Right atrium auricular region (tissue), 2 donors: ENCODE measurements around the gene VRK2. TPM values are rescaled to one million over a fixed set of nuclear protein-coding genes. Genes with fewer than 3 reads are reported as not detected.
"Not testable (repeated sequence)": the region's sequence is repeated elsewhere in the genome, so short reads cannot be mapped to it uniquely, and the experiment has no call there.

Experiments
- DNase-seq: peaks from one replicate; pipeline ENCODE4 v3.0.0-alpha.2; 2019; ENCODE audit warnings: low spot score
- H3K27ac ChIP-seq, 2 donors: fragments of 200-600 bp; sonication (generic); 1 replicate in 1 of 2; 2 replicates in 1 of 2; pipeline ENCODE4 v1.5.1; 2016 to 2019
- H3K27me3 ChIP-seq, 2 donors: fragments of 200-600 bp; sonication (generic); one replicate each; pipeline versions ENCODE4 v1.5.1 to v1.6.0; 2017 to 2019
- H3K36me3 ChIP-seq: fragments of 200-600 bp; sonication (generic); one replicate; pipeline ENCODE4 v1.5.1; 2016
- H3K4me1 ChIP-seq, 2 donors: fragments of 200-600 bp; sonication (generic); one replicate each; pipeline versions ENCODE4 v1.5.1 to v1.6.0; 2017 to 2019
- H3K4me3 ChIP-seq, 2 donors: fragments of 200-600 bp; sonication (generic); 1 replicate in 1 of 2; 2 replicates in 1 of 2; pipeline ENCODE4 v1.5.1; 2017 to 2019; ENCODE audit warnings: mild to moderate bottlenecking in 1 of 2, moderate library complexity in 1 of 2
- H3K9me3 ChIP-seq, 2 donors: fragments of 200-600 bp; sonication (generic); one replicate each; pipeline ENCODE4 v1.5.1; 2019
- CTCF ChIP-seq, 2 donors: fragments of 200-600 bp; sonication (generic); IDR thresholded peaks; one replicate each; pipeline ENCODE4 v1.5.1; 2019; ENCODE audit warnings: antibody characterized with exemption in 2 of 2
- total RNA-seq, 2 donors: library from RNA; depleted of rRNA; stranded (reverse); fragments of >200 nt; gene quantifications; one replicate each; pipeline ENCODE4 v1.1.0, GENCODE V29; 2016

VRK2 gene
- total RNA-seq, 2 donors from 2014 or later = 14.6 to 15.4 TPM

- H3K27ac ChIP-seq, H3K27me3 ChIP-seq, H3K36me3 ChIP-seq, DNase-seq, H3K4me3 ChIP-seq, H3K4me1 ChIP-seq, H3K9me3 ChIP-seq: not testable (repeated sequence)
Measured at GRCh38 chr2:58180175-58180574, 133.6 kb downstream of the VRK2 start.

GRCh38 chr2:58180635-58181034 lies 134.0 kb downstream of the VRK2 start:
- Histone ChIP-seq H3K27me3 (no peaks in the 10 kb centered on the region), H3K9me3 (no peaks in the 10 kb centered on the region), H3K4me1 (no peaks in the 10 kb centered on the region), H3K27ac (no peak overlapping the region), H3K4me3 (no peak overlapping the region), H3K36me3 (no peaks in the 10 kb centered on the region)
- TF ChIP-seq CTCF (IDR thresholded peaks at IDR 0.05) = no peak
- DNase-seq = no peak

DNA sequence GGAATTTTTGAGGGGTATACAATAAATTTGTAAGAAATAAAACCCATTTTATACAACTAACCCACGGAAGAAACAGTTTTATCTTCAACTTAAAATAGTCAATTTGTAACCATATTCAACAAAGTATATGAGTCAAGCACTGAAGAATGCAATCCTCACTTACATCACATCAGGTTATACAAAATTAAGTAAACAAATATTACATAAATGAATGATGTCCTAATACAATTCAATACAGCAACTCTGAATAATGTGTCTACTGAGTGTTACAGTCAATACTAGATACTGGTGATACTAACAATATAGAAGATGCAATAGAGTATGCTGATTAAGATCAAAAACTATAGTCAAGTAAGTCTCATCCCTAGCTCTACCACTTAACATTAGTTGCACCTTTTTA lies 135.9 kb downstream of the VRK2 start:
- H3K4me3 ChIP-seq = no peak overlapping the region
- H3K9me3 ChIP-seq = no peaks in the 10 kb centered on the region
- TF ChIP-seq CTCF (IDR thresholded peaks at IDR 0.05) = no peak
- H3K36me3 ChIP-seq = no peaks in the 10 kb centered on the region
- H3K27ac ChIP-seq = no peak overlapping the region
- no peaks in the 10 kb centered on the region for H3K27me3 ChIP-seq
- no peaks in the 10 kb centered on the region for H3K4me1 ChIP-seq
- no peak for DNase-seq

- no peaks in the 10 kb centered on the region for H3K27me3 ChIP-seq
- DNase-seq = no peak
- no peaks in the 10 kb centered on the region for H3K9me3 ChIP-seq
- TF ChIP-seq CTCF (IDR thresholded peaks at IDR 0.05) = no peak
- H3K27ac ChIP-seq = no peak overlapping the region
- H3K36me3 ChIP-seq = no peaks in the 10 kb centered on the region
- H3K4me1 ChIP-seq = no peaks in the 10 kb centered on the region
- H3K4me3 ChIP-seq = no peak overlapping the region
Measured at GRCh38 chr2:58186501-58186900, 139.9 kb downstream of the VRK2 start.

DNA sequence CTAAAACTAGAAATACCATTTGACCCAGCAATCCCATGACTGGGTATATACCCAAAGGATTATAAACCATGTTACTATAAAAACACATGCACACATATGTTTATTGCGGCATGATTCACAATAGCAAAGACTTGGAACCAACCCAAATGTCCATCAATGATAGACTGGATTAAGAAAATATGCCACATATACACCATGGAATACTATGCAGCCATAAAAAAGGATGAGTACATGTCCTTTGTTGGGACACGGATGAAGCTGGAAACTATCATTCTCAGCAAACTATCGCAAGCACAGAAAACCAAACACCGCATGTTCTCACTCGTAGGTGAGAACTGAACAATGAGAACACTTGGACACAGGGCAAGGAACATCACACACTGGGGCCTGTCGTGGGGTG lies 140.4 kb downstream of the VRK2 start:
- H3K27me3 ChIP-seq, H3K4me1 ChIP-seq, H3K4me3 ChIP-seq, DNase-seq, H3K9me3 ChIP-seq, H3K36me3 ChIP-seq, H3K27ac ChIP-seq: not testable (repeated sequence)

GRCh38 chr2:58194458-58194857 lies 147.9 kb downstream of the VRK2 start:
- no peak for TF ChIP-seq CTCF (IDR thresholded peaks at IDR 0.05)
- H3K27me3 ChIP-seq = no peaks in the 10 kb centered on the region
- H3K4me1 ChIP-seq = no peaks in the 10 kb centered on the region
- DNase-seq = no peak
- H3K9me3 ChIP-seq = no peaks in the 10 kb centered on the region
- no peak overlapping the region for H3K27ac ChIP-seq
- no peaks in the 10 kb centered on the region for H3K36me3 ChIP-seq
- H3K4me3 ChIP-seq = no peak overlapping the region

DNA sequence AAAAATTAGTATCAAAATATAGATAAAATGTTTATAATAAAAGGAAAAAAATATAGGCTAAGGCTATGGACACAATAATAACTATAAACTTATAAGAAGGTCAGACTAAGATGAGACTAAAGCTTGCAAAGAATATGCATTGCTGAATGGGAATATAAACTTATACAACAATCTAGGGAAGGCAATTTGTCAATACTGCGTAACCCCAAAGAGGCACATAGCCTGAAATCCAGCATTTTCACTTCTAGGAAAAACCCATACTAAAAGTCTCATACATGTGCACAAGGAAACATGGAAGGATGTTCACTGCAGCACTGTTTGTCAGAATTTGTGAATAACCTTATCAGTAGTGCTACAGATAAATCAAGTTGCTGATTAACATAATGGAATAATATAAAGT lies 149.1 kb downstream of the VRK2 start:
- Histone ChIP-seq H3K36me3 (no peaks in the 10 kb centered on the region), H3K9me3 (no peaks in the 10 kb centered on the region), H3K27me3 (no peaks in the 10 kb centered on the region), H3K4me1 (no peaks in the 10 kb centered on the region), H3K27ac (no peak overlapping the region), H3K4me3 (no peak overlapping the region)
- DNase-seq = no peak
- TF ChIP-seq CTCF (IDR thresholded peaks at IDR 0.05) = no peak
